BLaER1 (cell line): Measurements from ENCODE around the gene PNPLA7.
"Not testable (repeated sequence)": the region's sequence is repeated elsewhere in the genome, so short reads cannot be mapped to it uniquely, and the experiment has no call there.

Experiments used
- H3K27ac ChIP-seq: shearing (Covaris generic); formaldehyde crosslinking; 2 replicates; pipeline ENCODE4 v1.8.1; 2022
- H3K27me3 ChIP-seq: shearing (Covaris generic); formaldehyde crosslinking; 2 replicates; pipeline ENCODE4 v1.8.1; 2022
- H3K36me3 ChIP-seq: shearing (Covaris generic); formaldehyde crosslinking; 2 replicates; pipeline ENCODE4 v1.8.1; 2022
- H3K4me1 ChIP-seq: shearing (Covaris generic); formaldehyde crosslinking; 2 replicates; pipeline ENCODE4 v1.8.1; 2022
- H3K4me2 ChIP-seq: shearing (Covaris generic); formaldehyde crosslinking; 2 replicates; pipeline ENCODE4 v1.8.1; 2022
- H3K4me3 ChIP-seq: shearing (Covaris generic); formaldehyde crosslinking; 2 replicates; pipeline ENCODE4 v1.8.1; 2022
- H3K9ac ChIP-seq: shearing (Covaris generic); formaldehyde crosslinking; 2 replicates; pipeline ENCODE4 v1.8.1; 2022
- H3K9me3 ChIP-seq: shearing (Covaris generic); formaldehyde crosslinking; 2 replicates; pipeline ENCODE4 v1.8.1; 2022
- H4K20me1 ChIP-seq: shearing (Covaris generic); formaldehyde crosslinking; 2 replicates; pipeline ENCODE4 v1.8.1; 2022
- Cebpa-rat ChIP-seq: shearing (Covaris generic); IDR thresholded peaks from 2 replicates; pipeline ENCODE4 v1.8.1; 2022

PNPLA7 gene

GRCh38 chr9:137415451-137415850 lies 134.8 kb downstream of the PNPLA7 start:
- Histone ChIP-seq H3K4me2 (peak overlapping the region; percentile 98), H3K27ac (peak overlapping the region; percentile 26; the same call in 1 of the 2 replicates), H3K36me3 (peaks cover 11% of the 10 kb centered on the region; the same call in 1 of the 2 replicates), H3K9ac (no peak overlapping the region; the same call in 1 of the 2 replicates), H4K20me1 (peaks cover 52% of the 10 kb centered on the region), H3K4me3 (no peak overlapping the region), H3K9me3 (no peaks in the 10 kb centered on the region), H3K27me3 (peaks cover 27% of the 10 kb centered on the region), H3K4me1 (peaks cover 91% of the 10 kb centered on the region)
- no peak for TF ChIP-seq Cebpa-rat

GRCh38 chr9:137412431-137412830 lies 137.8 kb downstream of the PNPLA7 start:
- Histone ChIP-seq H4K20me1 (peaks cover 78% of the 10 kb centered on the region), H3K36me3 (peaks cover 8% of the 10 kb centered on the region; the same call in 1 of the 2 replicates), H3K4me1 (peaks cover 99% of the 10 kb centered on the region), H3K9ac (0 out of 2 replicates have a peak overlapping the region, but pooled peaks have one; percentile 48), H3K4me3 (no peak overlapping the region), H3K4me2 (peak overlapping the region; percentile 98), H3K27me3 (peaks cover 25% of the 10 kb centered on the region), H3K9me3 (no peaks in the 10 kb centered on the region), H3K27ac (peak overlapping the region; percentile 76)
- TF ChIP-seq Cebpa-rat: no peak

- Histone ChIP-seq H3K36me3 (peaks cover 2% of the 10 kb centered on the region; the same call in 1 of the 2 replicates), H3K4me3 (peak overlapping the region; percentile 51), H3K9me3 (no peaks in the 10 kb centered on the region), H3K4me2 (peak overlapping the region; percentile 98), H3K27me3 (peaks cover 25% of the 10 kb centered on the region), H3K9ac (peak overlapping the region; percentile 48; the same call in 1 of the 2 replicates), H3K27ac (peak overlapping the region; percentile 76), H4K20me1 (peaks cover 78% of the 10 kb centered on the region), H3K4me1 (peaks cover 99% of the 10 kb centered on the region)
- no peak for TF ChIP-seq Cebpa-rat
Observed at GRCh38 chr9:137411645-137412380, 138.4 kb downstream of the PNPLA7 start.

GRCh38 chr9:137411260-137411644 lies 138.9 kb downstream of the PNPLA7 start:
- Histone ChIP-seq H3K27me3 (peaks cover 24% of the 10 kb centered on the region), H3K9ac (peak overlapping the region; percentile 60; the same call in 1 of the 2 replicates), H4K20me1 (peaks cover 78% of the 10 kb centered on the region), H3K9me3 (no peaks in the 10 kb centered on the region), H3K4me3 (peak overlapping the region; percentile 46; the same call in 1 of the 2 replicates), H3K4me1 (peaks cover 99% of the 10 kb centered on the region), H3K4me2 (peak overlapping the region; percentile 98), H3K27ac (peak overlapping the region; percentile 59; the same call in 1 of the 2 replicates), H3K36me3 (no peaks in the 10 kb centered on the region)
- no peak for TF ChIP-seq Cebpa-rat

GRCh38 chr9:137410891-137411249 lies 139.3 kb downstream of the PNPLA7 start:
- H3K4me1 ChIP-seq: peaks cover 97% of the 10 kb centered on the region
- H3K9me3 ChIP-seq: no peaks in the 10 kb centered on the region
- H4K20me1 ChIP-seq: peaks cover 78% of the 10 kb centered on the region
- peaks cover 22% of the 10 kb centered on the region; the same call in 1 of the 2 replicates for H3K27me3 ChIP-seq
- H3K9ac ChIP-seq: peak overlapping the region; percentile 60; the same call in 1 of the 2 replicates
- H3K4me2 ChIP-seq: peak overlapping the region; percentile 98
- no peak for TF ChIP-seq Cebpa-rat
- no peaks in the 10 kb centered on the region for H3K36me3 ChIP-seq
- H3K4me3 ChIP-seq: peak overlapping the region; percentile 46; the same call in 1 of the 2 replicates
- H3K27ac ChIP-seq: peak overlapping the region; percentile 59; the same call in 1 of the 2 replicates

- Histone ChIP-seq H3K4me1 (peaks cover 92% of the 10 kb centered on the region), H3K4me2 (peak overlapping the region; percentile 98), H3K27me3 (peaks cover 20% of the 10 kb centered on the region; the same call in 1 of the 2 replicates), H4K20me1 (peaks cover 78% of the 10 kb centered on the region), H3K27ac (peak overlapping the region; percentile 59; the same call in 1 of the 2 replicates), H3K4me3 (peak overlapping the region; percentile 46; the same call in 1 of the 2 replicates)
- H3K9me3 ChIP-seq, H3K36me3 ChIP-seq, H3K9ac ChIP-seq: not testable (repeated sequence)
Observed at GRCh38 chr9:137410236-137410890, 139.8 kb downstream of the PNPLA7 start.
